K562 (cell line): ENCODE measurements around the gene CRELD2. TPM values are rescaled to one million over a fixed set of nuclear protein-coding genes. Genes with fewer than 3 reads are reported as not detected.
A peak's percentile ranks its signal among the peaks of the same experiment; 100 is the strongest.

Experiments used
- AFF1 ChIP-seq, 2 experiments: fragments of 450-650 bp; IDR thresholded peaks; 2 replicates each; pipeline ENCODE4 v1.6.1; 2018; ENCODE audit warnings: mild to moderate bottlenecking in 2 of 2, low read depth in 1 of 2; ENCODE audit not compliant: partially characterized antibody in 2 of 2
- BRD9 ChIP-seq: fragments of 450-650 bp; IDR thresholded peaks from 2 replicates; pipeline ENCODE4 v1.6.1; 2018; ENCODE audit warnings: low read depth; ENCODE audit not compliant: partially characterized antibody
- FOXK2 ChIP-seq, 2 experiments: fragments of 450-650 bp; IDR thresholded peaks in 1 of 2; conservative IDR thresholded peaks in 1 of 2; 2 replicates each; pipeline ENCODE4 v1.6.1; 2016; ENCODE audit warnings: low read depth in 2 of 2, mild to moderate bottlenecking in 1 of 2
- MLLT1 ChIP-seq, 2 experiments: fragments of 450-650 bp; IDR thresholded peaks; 2 replicates each; pipeline ENCODE4 v1.6.1; 2016
- NKRF ChIP-seq: fragments of 450-650 bp; IDR thresholded peaks from 2 replicates; pipeline ENCODE4 v1.6.1; 2016; ENCODE audit warnings: borderline replicate concordance
- RBM34 ChIP-seq: fragments of 200-400 bp; formaldehyde crosslinking; IDR thresholded peaks from 2 replicates; pipeline ENCODE4 v1.6.1; 2018; ENCODE audit warnings: low read length, borderline replicate concordance; ENCODE audit not compliant: insufficient read depth
- SMARCA5 ChIP-seq: fragments of 450-650 bp; IDR thresholded peaks from 2 replicates; pipeline ENCODE4 v1.6.1; 2016
- ZBTB2 ChIP-seq: fragments of 450-650 bp; IDR thresholded peaks from 2 replicates; pipeline ENCODE4 v1.6.1; 2016; ENCODE audit warnings: antibody characterized with exemption
- ZBTB49 ChIP-seq: sonication (generic); formaldehyde crosslinking; IDR thresholded peaks from 2 replicates; pipeline ENCODE4 v1.8.0; 2022; ENCODE audit warnings: missing genetic modification reagents, mild to moderate bottlenecking, borderline replicate concordance
- ZFX ChIP-seq: sonication (generic); formaldehyde crosslinking; IDR thresholded peaks from 2 replicates; pipeline ENCODE4 v1.8.0; 2022; ENCODE audit warnings: mild to moderate bottlenecking, missing genetic modification reagents, moderate library complexity
- polyA plus RNA-seq, 8 experiments: library from polyadenylated mRNA; depleted of rRNA in 4 of 8; stranded (reverse) in 5 of 8; unstranded in 3 of 8; fragments of >200 nt; fragmentation: Nextera tagmentation in 2 of 8; fragmentation: Illumina TruSeq in 1 of 8; extraction: Ambion mirVana in 2 of 8; extraction: Trizol in 1 of 8; gene quantifications; 2 replicates each; pipeline versions ENCODE4 v1.2.1 to v1.2.3, GENCODE V29; 2011 to 2014; ENCODE audit warnings: inconsistent platforms in 1 of 8, missing spikeins in 1 of 8
- total RNA-seq, 7 experiments: library from RNA; depleted of rRNA in 6 of 7; stranded (reverse); fragments of >200 nt in 6 of 7; fragmentation: Illumina TruSeq in 2 of 7; extraction: Trizol in 2 of 7; gene quantifications; 2 replicates each; pipeline versions ENCODE4 v1.2.1 to v1.2.3, GENCODE V29; 2011 to 2021; ENCODE audit warnings: low replicate concordance in 1 of 7
- TF ChIP-seq, protein P1 (sequence below): fragments of 450-650 bp; IDR thresholded peaks from 2 replicates; pipeline ENCODE4 v1.7.0; 2016; ENCODE audit warnings: borderline replicate concordance

The CRELD2 gene
- total and polyA plus RNA-seq, 9 of the 15 experiments (the other 6 are each of a cell fraction or from before 2014, with no cell fraction given): 0.96 to 25.3 (median 8.8) TPM

GRCh38 chr22:49975543-49976389 lies 57.3 kb downstream of the CRELD2 start (continued):
- TF ChIP-seq NKRF: peak; percentile 81
- TF ChIP-seq FOXK2 (conservative IDR thresholded peaks at IDR 0.05 in 1 of 2, IDR thresholded peaks at IDR 0.05 in 1 of 2; ENCODE audit: low read depth in 2 of 2): peak; percentile 43 to 51; a peak in 3 of 4 replicates
- peak; percentile 40 for TF ChIP-seq BRD9
- TF ChIP-seq RBM34: no peak
- TF ChIP-seq SMARCA5: peak; percentile 82; the same call in 1 of the 2 replicates
- TF ChIP-seq, protein P1, sequence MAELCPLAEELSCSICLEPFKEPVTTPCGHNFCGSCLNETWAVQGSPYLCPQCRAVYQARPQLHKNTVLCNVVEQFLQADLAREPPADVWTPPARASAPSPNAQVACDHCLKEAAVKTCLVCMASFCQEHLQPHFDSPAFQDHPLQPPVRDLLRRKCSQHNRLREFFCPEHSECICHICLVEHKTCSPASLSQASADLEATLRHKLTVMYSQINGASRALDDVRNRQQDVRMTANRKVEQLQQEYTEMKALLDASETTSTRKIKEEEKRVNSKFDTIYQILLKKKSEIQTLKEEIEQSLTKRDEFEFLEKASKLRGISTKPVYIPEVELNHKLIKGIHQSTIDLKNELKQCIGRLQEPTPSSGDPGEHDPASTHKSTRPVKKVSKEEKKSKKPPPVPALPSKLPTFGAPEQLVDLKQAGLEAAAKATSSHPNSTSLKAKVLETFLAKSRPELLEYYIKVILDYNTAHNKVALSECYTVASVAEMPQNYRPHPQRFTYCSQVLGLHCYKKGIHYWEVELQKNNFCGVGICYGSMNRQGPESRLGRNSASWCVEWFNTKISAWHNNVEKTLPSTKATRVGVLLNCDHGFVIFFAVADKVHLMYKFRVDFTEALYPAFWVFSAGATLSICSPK: 0 out of 2 replicates have a peak, but pooled peaks have one; percentile 31
- peak in 1 of 2 experiments; percentile 32 for TF ChIP-seq AFF1 (IDR thresholded peaks at IDR 0.05; ENCODE audit: low read depth in 1 of 2, partially characterized antibody in 2 of 2)
- peak; percentile 82 to 88; a peak in 3 of 4 replicates for TF ChIP-seq MLLT1 (IDR thresholded peaks at IDR 0.05)
- 0 out of 2 replicates have a peak, but pooled peaks have one; percentile 53 for TF ChIP-seq ZFX (CRISPR knock-in tag)
- 0 out of 2 replicates have a peak, but pooled peaks have one; percentile 38 for TF ChIP-seq ZBTB2
- no peak for TF ChIP-seq ZBTB49 (CRISPR knock-in tag)
